DOHH2 (cell line): ENCODE results near the gene PODXL2.

Experiments used
- H3F3A ChIP-seq: fragments of 200-600 bp; sonication (generic), shearing (Covaris generic); 2 replicates; pipeline ENCODE4 v1.6.0; 2016; ENCODE audit warnings: antibody characterized with exemption, mild to moderate bottlenecking; ENCODE audit not compliant: control insufficient read depth, insufficient read depth
- H3K27ac ChIP-seq: fragments of 200-600 bp; sonication (generic); 2 replicates; pipeline ENCODE4 v1.5.1; 2014; ENCODE audit warnings: low read depth, mild to moderate bottlenecking, low read length, moderate library complexity
- H3K27me3 ChIP-seq: fragments of 200-600 bp; sonication (generic); 2 replicates; pipeline ENCODE4 v1.6.1; 2014; ENCODE audit warnings: mild to moderate bottlenecking, low read length, mixed read lengths; ENCODE audit not compliant: control insufficient read depth
- H3K36me3 ChIP-seq: fragments of 200-600 bp; sonication (generic); 2 replicates; pipeline ENCODE4 v1.6.1; 2014; ENCODE audit warnings: mild to moderate bottlenecking, low read length, moderate library complexity, mixed read lengths; ENCODE audit not compliant: control insufficient read depth
- H3K4me1 ChIP-seq: fragments of 200-600 bp; sonication (generic); 2 replicates; pipeline ENCODE4 v1.6.1; 2014; ENCODE audit warnings: mild to moderate bottlenecking, low read length, mixed read lengths; ENCODE audit not compliant: control insufficient read depth
- H3K4me2 ChIP-seq: fragments of 200-600 bp; sonication (generic); 2 replicates; pipeline ENCODE4 v1.6.0; 2014; ENCODE audit warnings: mild to moderate bottlenecking, low read length, moderate library complexity
- H3K4me3 ChIP-seq: fragments of 200-600 bp; sonication (generic); 2 replicates; pipeline ENCODE4 v1.5.1; 2014; ENCODE audit warnings: mild to moderate bottlenecking, low read length, mixed read lengths
- H3K79me2 ChIP-seq: fragments of 200-600 bp; sonication (generic); 2 replicates; pipeline ENCODE4 v1.6.1; 2014; ENCODE audit warnings: mild to moderate bottlenecking, low read length, mixed read lengths; ENCODE audit not compliant: control insufficient read depth
- H3K9me2 ChIP-seq: fragments of 200-600 bp; sonication (generic); replicated peaks from 2 replicates; pipeline ENCODE4 v1.6.1; 2014; ENCODE audit warnings: mild to moderate bottlenecking, low read length, mixed read lengths; ENCODE audit not compliant: control insufficient read depth
- H3K9me3 ChIP-seq: fragments of 200-600 bp; sonication (generic); 2 replicates; pipeline ENCODE4 v1.6.1; 2014; ENCODE audit warnings: antibody characterized with exemption, low read length, mixed read lengths; ENCODE audit not compliant: control insufficient read depth, insufficient read depth
- H4K20me1 ChIP-seq: fragments of 200-600 bp; sonication (generic); 2 replicates; pipeline ENCODE4 v1.6.0; 2014; ENCODE audit warnings: low read depth, mild to moderate bottlenecking, antibody characterized with exemption, low read length, moderate library complexity; ENCODE audit not compliant: control insufficient read depth, insufficient read depth
- EZH2phosphoT487 ChIP-seq: fragments of 200-600 bp; sonication (generic); IDR thresholded peaks from 2 replicates; pipeline ENCODE4 v1.6.1; 2017; ENCODE audit warnings: borderline replicate concordance, mild to moderate bottlenecking, antibody characterized with exemption, low read length, moderate library complexity, mixed read lengths
- TF ChIP-seq, protein P1 (sequence below): fragments of 200-600 bp; sonication (generic); IDR thresholded peaks from one replicate; pipeline ENCODE4 v1.5.1; 2014; ENCODE audit warnings: antibody characterized with exemption, mild to moderate bottlenecking, low read depth, low read length; ENCODE audit not compliant: poor library complexity, severe bottlenecking

Gene PODXL2

DNA sequence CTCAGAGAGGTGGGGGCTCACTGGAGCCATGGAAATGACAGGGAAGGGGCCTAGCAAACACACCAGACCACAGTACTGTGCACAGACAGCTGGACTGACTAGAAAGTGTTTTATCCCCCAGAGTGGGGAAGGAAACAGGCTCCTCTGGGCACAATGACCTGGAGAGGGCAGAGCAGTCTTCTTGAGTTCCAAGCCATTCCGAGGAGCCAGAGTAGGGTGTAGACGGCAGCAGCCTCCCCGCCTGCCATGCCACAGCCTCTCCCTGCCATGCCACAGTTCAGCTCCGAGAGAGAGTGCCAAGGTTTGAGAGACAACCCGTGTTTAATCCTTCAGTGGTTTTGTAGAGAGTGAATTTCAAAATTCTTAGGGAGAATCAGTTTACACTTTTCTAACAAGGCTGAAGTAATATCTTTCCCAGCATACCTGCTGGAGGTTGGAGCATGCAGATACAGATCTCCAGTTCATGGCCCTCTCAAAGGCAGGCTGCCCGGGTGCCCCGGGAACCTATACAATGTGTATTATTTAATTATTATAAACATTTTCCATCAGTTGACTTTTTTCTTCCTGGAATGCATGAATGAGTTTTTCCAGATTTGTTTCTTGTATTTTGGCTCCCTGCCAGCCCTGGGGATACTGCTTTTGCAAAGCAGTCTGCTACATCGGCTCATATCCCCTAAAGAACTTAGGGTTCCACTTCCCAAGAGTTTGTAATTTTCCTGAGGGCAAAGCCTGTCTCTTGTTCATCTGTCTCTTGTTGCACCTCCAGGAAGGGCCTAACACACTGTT lies 3.2 kb downstream of the PODXL2 start:
- Histone ChIP-seq H3K4me1 (peaks cover 9% of the 10 kb centered on the region), H3K4me2 (no peak overlapping the region), H3K27ac (no peak overlapping the region), H3K9me3 (no peaks in the 10 kb centered on the region), H3K36me3 (no peaks in the 10 kb centered on the region), H3K9me2 (no peaks in the 10 kb centered on the region), H3F3A (peaks cover 2% of the 10 kb centered on the region; the same call in 1 of the 2 replicates), H3K27me3 (peaks cover 10% of the 10 kb centered on the region), H3K4me3 (no peak overlapping the region), H3K79me2 (no peaks in the 10 kb centered on the region), H4K20me1 (no peaks in the 10 kb centered on the region)
- TF ChIP-seq EZH2phosphoT487: no peak
- TF ChIP-seq, protein P1, sequence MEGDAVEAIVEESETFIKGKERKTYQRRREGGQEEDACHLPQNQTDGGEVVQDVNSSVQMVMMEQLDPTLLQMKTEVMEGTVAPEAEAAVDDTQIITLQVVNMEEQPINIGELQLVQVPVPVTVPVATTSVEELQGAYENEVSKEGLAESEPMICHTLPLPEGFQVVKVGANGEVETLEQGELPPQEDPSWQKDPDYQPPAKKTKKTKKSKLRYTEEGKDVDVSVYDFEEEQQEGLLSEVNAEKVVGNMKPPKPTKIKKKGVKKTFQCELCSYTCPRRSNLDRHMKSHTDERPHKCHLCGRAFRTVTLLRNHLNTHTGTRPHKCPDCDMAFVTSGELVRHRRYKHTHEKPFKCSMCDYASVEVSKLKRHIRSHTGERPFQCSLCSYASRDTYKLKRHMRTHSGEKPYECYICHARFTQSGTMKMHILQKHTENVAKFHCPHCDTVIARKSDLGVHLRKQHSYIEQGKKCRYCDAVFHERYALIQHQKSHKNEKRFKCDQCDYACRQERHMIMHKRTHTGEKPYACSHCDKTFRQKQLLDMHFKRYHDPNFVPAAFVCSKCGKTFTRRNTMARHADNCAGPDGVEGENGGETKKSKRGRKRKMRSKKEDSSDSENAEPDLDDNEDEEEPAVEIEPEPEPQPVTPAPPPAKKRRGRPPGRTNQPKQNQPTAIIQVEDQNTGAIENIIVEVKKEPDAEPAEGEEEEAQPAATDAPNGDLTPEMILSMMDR: no peak

DNA sequence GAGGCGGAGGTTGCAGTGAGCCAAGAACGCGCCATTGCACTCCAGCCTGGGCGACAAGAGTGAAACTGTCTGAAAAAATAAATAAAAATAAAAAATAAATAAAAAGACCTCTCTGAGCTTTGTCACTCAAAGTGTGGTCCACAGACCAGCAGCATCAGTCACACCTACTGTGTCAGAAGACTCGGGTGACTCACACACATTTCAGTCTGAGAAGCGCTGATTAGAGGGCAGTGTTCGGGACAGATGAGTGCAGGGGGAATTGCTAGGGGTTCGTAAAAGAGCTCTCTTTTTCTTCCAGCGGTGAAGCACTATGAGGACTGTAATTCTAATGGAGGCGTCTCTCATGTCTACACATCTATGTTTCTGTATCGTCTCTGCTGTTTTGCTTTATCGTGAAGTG lies 5.7 kb downstream of the PODXL2 start:
- TF ChIP-seq, protein P1: no peak
- TF ChIP-seq EZH2phosphoT487: no peak
- Histone ChIP-seq H3K4me2 (no peak overlapping the region), H3K9me3 (no peaks in the 10 kb centered on the region), H3K27me3 (peaks cover 10% of the 10 kb centered on the region), H3K9me2 (no peaks in the 10 kb centered on the region), H4K20me1 (no peaks in the 10 kb centered on the region), H3F3A (no peaks in the 10 kb centered on the region), H3K27ac (no peak overlapping the region), H3K79me2 (no peaks in the 10 kb centered on the region), H3K4me1 (peaks cover 8% of the 10 kb centered on the region), H3K36me3 (no peaks in the 10 kb centered on the region), H3K4me3 (no peak overlapping the region)

DNA sequence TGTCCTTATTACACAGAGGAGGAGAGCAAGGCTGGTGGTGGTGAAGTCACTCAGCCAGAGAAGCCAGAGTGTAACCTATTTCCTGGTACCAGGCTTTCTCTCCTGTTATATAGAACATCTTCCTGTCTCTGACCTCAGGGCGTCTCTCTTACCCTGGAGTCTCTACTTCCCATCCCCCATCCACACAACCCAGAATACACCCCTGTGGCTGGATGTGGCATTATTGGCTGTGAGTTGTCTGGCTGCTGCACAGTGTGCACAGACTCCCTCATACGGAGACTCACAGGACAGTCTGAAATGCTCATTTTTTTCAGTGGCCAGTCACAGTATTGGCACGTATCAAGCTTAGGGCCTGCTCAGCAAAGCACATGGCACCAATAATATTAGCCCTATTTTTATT lies 8.6 kb downstream of the PODXL2 start:
- TF ChIP-seq, protein P1: no peak
- no peak for TF ChIP-seq EZH2phosphoT487
- H4K20me1 ChIP-seq: no peaks in the 10 kb centered on the region
- H3K36me3 ChIP-seq: no peaks in the 10 kb centered on the region
- H3K4me3 ChIP-seq: no peak overlapping the region
- no peaks in the 10 kb centered on the region for H3K9me2 ChIP-seq
- H3F3A ChIP-seq: no peaks in the 10 kb centered on the region
- H3K27me3 ChIP-seq: peaks cover 10% of the 10 kb centered on the region
- no peak overlapping the region for H3K27ac ChIP-seq
- no peaks in the 10 kb centered on the region for H3K4me1 ChIP-seq
- H3K79me2 ChIP-seq: no peaks in the 10 kb centered on the region
- H3K9me3 ChIP-seq: no peaks in the 10 kb centered on the region
- H3K4me2 ChIP-seq: no peak overlapping the region
